ENCODE measurements around the gene TTC9B. TPM values are rescaled to one million over a fixed set of nuclear protein-coding genes. Genes with fewer than 3 reads are reported as not detected.

The TTC9B gene
- total RNA-seq, 6 experiments from 2014 or later: not detected

DNA sequence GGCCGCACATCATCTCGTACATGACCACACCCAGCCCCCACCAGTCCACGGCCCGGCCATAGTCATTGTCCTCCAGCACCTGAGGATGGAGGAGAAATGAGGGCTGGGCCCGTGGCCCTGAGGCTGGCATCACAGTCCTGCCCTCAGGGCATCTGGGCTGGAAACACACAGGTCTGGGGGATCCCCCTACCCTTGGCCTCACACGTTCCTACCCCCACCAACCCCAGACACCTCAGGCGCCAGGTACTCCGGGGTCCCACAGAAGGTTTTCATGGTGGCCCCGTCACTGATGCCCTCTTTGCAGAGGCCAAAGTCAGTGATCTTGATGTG is 17.8 kb upstream of the TTC9B start:
- no peak overlapping the region for H3K4me3 Mint-ChIP-seq
- H3K36me3 Mint-ChIP-seq (ENCODE audit: low read depth): peaks cover 5% of the 10 kb centered on the region
- H3K4me1 Mint-ChIP-seq (ENCODE audit: low read depth): peaks cover 14% of the 10 kb centered on the region
- TF ChIP-seq, protein P1, sequence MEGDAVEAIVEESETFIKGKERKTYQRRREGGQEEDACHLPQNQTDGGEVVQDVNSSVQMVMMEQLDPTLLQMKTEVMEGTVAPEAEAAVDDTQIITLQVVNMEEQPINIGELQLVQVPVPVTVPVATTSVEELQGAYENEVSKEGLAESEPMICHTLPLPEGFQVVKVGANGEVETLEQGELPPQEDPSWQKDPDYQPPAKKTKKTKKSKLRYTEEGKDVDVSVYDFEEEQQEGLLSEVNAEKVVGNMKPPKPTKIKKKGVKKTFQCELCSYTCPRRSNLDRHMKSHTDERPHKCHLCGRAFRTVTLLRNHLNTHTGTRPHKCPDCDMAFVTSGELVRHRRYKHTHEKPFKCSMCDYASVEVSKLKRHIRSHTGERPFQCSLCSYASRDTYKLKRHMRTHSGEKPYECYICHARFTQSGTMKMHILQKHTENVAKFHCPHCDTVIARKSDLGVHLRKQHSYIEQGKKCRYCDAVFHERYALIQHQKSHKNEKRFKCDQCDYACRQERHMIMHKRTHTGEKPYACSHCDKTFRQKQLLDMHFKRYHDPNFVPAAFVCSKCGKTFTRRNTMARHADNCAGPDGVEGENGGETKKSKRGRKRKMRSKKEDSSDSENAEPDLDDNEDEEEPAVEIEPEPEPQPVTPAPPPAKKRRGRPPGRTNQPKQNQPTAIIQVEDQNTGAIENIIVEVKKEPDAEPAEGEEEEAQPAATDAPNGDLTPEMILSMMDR (IDR thresholded peaks at IDR 0.05): no peak
- DNase-seq: no peak
- H3K27me3 Mint-ChIP-seq (ENCODE audit: insufficient read depth): peaks cover 4% of the 10 kb centered on the region
- H3K27ac Mint-ChIP-seq: no peak overlapping the region
- H3K9me3 Mint-ChIP-seq: no peaks in the 10 kb centered on the region

DNA sequence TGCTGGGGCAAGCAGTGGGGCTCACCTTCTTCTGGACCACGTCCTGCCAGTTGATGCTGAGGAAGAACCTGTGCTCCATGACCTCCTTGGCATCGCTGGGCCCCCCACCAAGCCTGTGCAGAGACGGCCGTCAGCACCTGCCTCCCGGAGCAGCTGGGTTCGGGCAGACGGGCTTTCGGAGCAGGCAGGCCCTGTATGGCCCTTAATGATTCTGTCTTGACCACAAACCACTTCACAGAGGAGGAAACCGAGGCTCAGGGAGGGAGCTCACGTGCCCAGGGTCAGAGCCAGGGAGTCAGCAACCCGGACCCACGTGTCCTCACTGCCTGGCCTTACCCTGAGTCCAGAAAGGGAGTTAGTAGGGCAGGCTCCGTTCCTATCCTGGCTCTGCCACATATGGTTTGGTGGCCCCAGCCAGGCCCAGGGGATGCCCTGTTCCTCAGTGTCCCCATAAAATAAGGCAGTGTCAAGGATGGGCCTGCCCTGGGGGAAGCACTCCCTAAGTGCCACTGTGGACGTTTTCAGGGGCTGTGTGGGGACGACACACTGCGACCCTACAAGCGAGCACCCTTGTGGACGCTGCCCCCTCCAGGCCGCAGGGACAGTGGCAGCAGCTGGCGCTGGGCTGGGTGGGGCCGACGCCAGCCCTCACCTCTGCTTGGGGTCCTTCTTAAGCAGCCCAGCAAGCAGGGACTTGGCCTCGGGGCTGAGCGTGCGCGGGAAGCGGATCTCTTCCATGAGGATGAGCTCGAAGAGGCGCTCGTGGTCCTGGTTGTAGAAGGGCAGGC is 17.2 kb upstream of the TTC9B start:
- TF ChIP-seq, protein P1 (IDR thresholded peaks at IDR 0.05): peak; percentile 56
- Mint-ChIP-seq H3K4me3 (no peak overlapping the region), H3K27me3 (ENCODE audit: insufficient read depth) (peaks cover 4% of the 10 kb centered on the region), H3K9me3 (no peaks in the 10 kb centered on the region), H3K4me1 (ENCODE audit: low read depth) (peaks cover 20% of the 10 kb centered on the region), H3K36me3 (ENCODE audit: low read depth) (peaks cover 5% of the 10 kb centered on the region), H3K27ac (no peak overlapping the region)
- no peak for DNase-seq

DNA sequence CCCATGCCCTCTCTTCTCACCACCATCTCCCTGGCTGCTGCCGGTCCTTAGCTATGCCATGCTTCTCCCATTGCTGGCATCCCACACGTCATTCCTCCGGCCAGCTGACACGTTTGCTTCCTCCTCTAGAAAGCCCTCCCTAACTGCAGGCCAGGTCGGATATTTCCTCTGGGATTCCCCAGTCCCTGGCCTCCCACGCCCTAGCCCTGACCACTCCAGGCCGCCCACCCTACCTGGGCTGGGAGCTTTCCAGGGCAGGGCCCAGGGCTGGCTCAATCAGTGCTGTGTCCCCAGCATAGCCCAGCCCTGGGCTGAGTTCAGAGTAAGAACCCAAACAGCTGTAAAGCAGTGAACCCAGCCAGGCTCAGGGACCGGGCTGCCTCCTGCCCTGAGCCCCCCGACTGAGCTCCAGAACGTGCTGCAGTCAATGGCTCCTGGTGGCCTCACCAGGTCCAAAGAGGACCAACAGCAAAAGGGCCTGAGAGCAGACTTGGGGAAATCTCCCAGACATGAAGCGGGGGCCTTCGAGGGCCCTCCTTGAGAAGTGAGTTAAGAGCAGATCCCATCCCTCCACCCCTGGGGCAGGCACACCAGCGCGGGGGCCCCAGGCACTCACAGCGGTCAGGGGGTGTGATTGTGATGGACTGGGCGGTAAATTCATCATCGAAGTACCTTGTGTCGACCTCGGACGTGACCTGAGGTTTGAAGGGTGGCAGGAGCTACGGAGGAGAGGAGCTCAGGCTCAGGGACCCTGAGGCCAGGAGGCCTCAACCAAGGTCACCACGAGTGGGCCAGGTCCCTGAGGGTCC is 16.4 kb upstream of the TTC9B start:
- peaks cover 5% of the 10 kb centered on the region for H3K36me3 Mint-ChIP-seq (ENCODE audit: low read depth)
- H3K27ac Mint-ChIP-seq: no peak overlapping the region
- peaks cover 28% of the 10 kb centered on the region for H3K4me1 Mint-ChIP-seq (ENCODE audit: low read depth)
- peaks cover 4% of the 10 kb centered on the region for H3K27me3 Mint-ChIP-seq (ENCODE audit: insufficient read depth)
- TF ChIP-seq, protein P1 (IDR thresholded peaks at IDR 0.05): no peak
- no peak for DNase-seq
- H3K9me3 Mint-ChIP-seq: no peaks in the 10 kb centered on the region
- H3K4me3 Mint-ChIP-seq: no peak overlapping the region

DNA sequence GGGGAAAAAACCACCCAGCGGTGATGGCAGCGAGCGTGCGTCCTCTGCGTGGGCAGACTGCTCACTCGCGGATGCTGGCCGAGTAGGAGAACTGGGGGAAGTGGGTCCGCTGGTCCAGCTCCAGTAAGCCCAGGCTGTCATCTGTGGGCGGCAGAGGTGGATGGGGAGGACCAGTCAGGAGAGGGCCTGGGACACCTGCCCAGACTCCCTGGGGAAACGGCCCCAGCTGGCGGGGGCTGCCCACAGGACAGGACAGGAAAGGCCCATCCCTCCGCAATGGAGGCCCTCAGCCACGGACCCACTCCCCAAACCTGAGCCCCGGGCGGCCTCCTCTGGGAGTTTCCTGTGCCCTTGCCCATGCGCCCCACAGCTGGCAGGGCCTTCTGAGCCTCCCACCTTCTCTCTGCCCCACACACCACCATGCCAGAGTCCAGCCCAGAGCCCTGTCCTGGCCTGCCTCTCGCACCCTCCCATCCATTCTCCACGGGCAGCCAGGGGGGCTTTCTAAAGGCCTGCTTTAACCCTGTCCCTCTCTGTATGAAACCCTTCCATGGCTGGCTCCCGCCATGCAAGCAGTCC is 15.7 kb upstream of the TTC9B start:
- Mint-ChIP-seq H3K4me1 (ENCODE audit: low read depth) (peaks cover 35% of the 10 kb centered on the region), H3K9me3 (no peaks in the 10 kb centered on the region), H3K4me3 (no peak overlapping the region), H3K36me3 (ENCODE audit: low read depth) (peaks cover 5% of the 10 kb centered on the region), H3K27ac (no peak overlapping the region), H3K27me3 (ENCODE audit: insufficient read depth) (peaks cover 4% of the 10 kb centered on the region)
- TF ChIP-seq, protein P1 (IDR thresholded peaks at IDR 0.05): no peak
- DNase-seq: no peak

DNA sequence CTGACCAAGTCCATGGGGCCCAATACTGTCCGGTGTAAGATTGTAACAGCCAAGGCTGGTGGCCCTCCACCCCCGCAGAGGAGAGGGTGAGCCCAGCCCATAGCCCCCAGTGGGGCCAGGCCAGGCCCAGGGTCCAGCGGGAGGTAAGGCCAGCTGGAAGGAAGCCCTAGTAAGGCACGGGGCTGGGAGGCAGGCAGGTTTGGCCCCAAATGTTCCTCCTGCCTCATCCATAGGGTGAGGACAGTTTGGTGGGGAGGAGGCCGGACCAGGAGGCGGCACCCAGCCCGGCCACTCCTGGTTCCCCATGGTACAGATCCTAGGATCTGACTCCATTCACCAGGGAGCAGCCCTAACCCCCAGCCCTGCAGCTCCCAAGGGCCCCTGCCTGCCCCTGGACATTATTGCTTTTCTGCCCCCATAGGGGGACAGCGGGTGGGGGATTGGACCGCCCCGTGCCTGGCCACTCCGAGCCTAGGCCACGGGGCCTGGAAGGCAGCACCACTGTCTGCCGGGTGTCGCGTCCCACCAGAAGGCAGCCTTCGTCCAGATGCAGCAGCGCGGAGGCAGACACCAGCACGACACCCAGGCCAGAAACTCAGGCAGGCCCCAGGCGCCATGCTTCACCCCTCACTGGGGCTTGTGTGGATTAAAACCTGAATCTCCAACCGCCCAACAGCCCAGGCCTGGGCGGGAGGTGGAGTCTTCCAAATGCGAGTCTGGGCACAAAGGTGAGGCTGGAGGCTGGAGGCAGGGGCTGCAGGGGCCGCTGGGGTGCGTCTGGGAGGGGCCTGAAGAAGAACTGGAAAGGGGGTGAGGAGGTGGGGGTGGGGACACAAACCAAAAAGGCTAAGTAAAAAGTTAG is 15.0 kb upstream of the TTC9B start:
- TF ChIP-seq, protein P1 (IDR thresholded peaks at IDR 0.05): no peak
- Mint-ChIP-seq H3K27me3 (ENCODE audit: insufficient read depth) (peaks cover 3% of the 10 kb centered on the region), H3K4me1 (ENCODE audit: low read depth) (peaks cover 42% of the 10 kb centered on the region), H3K4me3 (no peak overlapping the region), H3K27ac (no peak overlapping the region), H3K9me3 (no peaks in the 10 kb centered on the region), H3K36me3 (ENCODE audit: low read depth) (peaks cover 5% of the 10 kb centered on the region)
- no peak for DNase-seq
